ENCODE results near the gene SELPLG. TPM values are rescaled to one million over a fixed set of nuclear protein-coding genes. Genes with fewer than 3 reads are reported as not detected.
A peak's percentile ranks its signal among the peaks of the same experiment; 100 is the strongest.

The SELPLG gene
- total RNA-seq, 2 donors from 2014 or later, result 2.6 to 5.3 TPM

DNA sequence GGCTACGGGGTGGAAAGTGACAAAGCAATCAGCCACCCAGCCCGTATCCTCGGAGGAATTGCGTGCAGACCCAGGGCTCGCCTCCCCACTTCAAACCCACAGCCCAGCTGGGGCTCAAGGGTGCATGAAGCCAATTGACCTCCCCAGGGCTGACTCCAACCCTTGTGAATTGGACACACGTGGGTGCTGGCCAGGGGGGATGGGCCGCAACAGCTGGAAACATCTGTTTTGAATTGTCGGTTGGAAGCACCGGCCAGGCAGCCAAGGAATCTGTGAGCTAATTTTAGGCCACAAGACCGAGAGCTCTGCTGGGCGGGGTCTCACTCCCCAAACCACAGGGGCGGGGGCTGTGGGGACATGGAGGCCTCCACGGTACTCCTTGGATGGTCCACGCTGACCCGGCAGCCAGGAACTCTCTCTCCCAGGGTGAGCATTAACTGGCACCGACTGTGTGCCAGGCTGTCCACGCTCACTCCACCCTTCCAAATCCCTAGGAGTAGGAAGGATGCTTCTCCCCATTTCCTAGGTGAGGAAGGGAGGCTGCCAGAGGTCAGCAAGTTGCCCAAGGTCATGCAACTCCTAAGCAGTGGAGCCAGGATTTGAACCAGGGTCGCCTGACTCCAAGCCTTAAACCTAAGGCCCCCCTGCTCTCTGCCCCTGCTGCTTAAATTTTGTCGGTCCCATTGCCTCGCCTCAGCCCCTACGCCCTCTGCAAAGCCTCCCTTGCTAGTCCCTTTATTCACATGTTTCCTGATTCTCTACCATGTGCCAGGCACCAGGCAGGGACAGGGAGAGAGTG is 24.0 kb downstream of the SELPLG start:
- Histone ChIP-seq H3K9me3 (no peaks in the 10 kb centered on the region), H3K27me3 (replicated peaks; ENCODE audit: insufficient read depth) (no peaks in the 10 kb centered on the region), H3K4me3 (no peak overlapping the region), H3K36me3 (no peaks in the 10 kb centered on the region), H3K4me1 (replicated peaks) (no peaks in the 10 kb centered on the region), H3K27ac (no peak overlapping the region)
- intact Hi-C loops (cut with DNase I), result no loop called here
- TF ChIP-seq POLR2AphosphoS5 (IDR thresholded peaks at IDR 0.05) (peak; percentile 16), CTCF (IDR thresholded peaks at IDR 0.05) (no peak)
- 34% methylated on average over 17 of the region's 21 CpGs for WGBS
- DNase-seq (ENCODE audit: low spot score), result no peak

GRCh38 chr12:108608616-108609015 is 25.1 kb downstream of the SELPLG start:
- TF ChIP-seq CTCF (IDR thresholded peaks at IDR 0.05) (no peak), POLR2A (IDR thresholded peaks at IDR 0.05) (no peak), POLR2AphosphoS5 (IDR thresholded peaks at IDR 0.05) (no peak)
- Histone ChIP-seq H3K36me3 (no peaks in the 10 kb centered on the region), H3K4me3 (no peak overlapping the region), H3K27ac (no peak overlapping the region), H3K4me1 (replicated peaks) (no peaks in the 10 kb centered on the region), H3K27me3 (replicated peaks; ENCODE audit: insufficient read depth) (no peaks in the 10 kb centered on the region), H3K9me3 (no peaks in the 10 kb centered on the region)
- intact Hi-C loops (cut with DNase I), result no loop called here
- WGBS, result 80% methylated on average over 5 of the region's 5 CpGs
- no peak for DNase-seq (ENCODE audit: low spot score)

DNA sequence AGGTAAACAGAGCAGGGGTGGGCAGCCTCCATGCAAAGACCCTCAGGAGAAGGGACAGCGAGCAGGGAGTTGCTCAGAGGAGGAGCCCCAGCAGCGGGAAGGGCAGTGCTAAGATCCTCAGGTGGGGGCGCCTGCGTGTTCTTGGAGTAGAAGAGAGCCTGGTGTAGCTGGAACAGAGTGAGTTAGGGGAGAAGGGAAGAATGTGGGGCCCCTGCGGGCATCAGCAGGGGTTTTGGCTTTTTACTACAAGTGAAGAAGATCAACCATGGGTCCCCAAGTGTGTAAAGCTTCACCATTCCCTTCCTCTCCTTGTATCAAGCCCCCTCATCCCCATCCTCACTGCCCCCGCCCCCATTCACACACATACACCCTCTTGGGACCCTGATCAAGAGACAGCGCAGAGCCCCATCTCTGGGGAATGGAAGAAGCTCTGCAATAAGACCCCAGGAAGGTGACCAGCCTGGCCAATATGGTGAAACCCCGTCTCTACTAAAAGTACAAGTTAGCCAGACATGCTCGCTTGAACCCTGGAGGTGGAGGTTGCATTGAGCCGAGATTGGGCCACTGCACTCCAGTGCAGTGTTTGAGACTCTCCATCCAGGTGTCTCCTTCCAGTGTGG is 25.6 kb downstream of the SELPLG start:
- DNase-seq (ENCODE audit: low spot score), result no peak
- Histone ChIP-seq H3K4me1 (replicated peaks) (no peaks in the 10 kb centered on the region), H3K4me3 (no peak overlapping the region), H3K27ac (no peak overlapping the region), H3K36me3 (no peaks in the 10 kb centered on the region), H3K9me3 (no peaks in the 10 kb centered on the region), H3K27me3 (replicated peaks; ENCODE audit: insufficient read depth) (no peaks in the 10 kb centered on the region)
- no peak for TF ChIP-seq POLR2AphosphoS5 (IDR thresholded peaks at IDR 0.05)
- no peak for TF ChIP-seq POLR2A (IDR thresholded peaks at IDR 0.05)
- TF ChIP-seq CTCF (IDR thresholded peaks at IDR 0.05), result no peak
- WGBS, result 89% methylated on average over 10 of the region's 10 CpGs
- intact Hi-C loops (cut with DNase I), result no loop called here

- intact Hi-C loops (cut with DNase I), result no loop called here
- H3K27me3 ChIP-seq (replicated peaks; ENCODE audit: insufficient read depth), result no peaks in the 10 kb centered on the region
Observed at GRCh38 chr12:108606492-108606891, 27.2 kb downstream of the SELPLG start.

More at GRCh38 chr12:108606492-108606891, 27.2 kb downstream of the SELPLG start:
- TF ChIP-seq POLR2A (IDR thresholded peaks at IDR 0.05), result no peak
- TF ChIP-seq CTCF (IDR thresholded peaks at IDR 0.05), result no peak
- no peak for TF ChIP-seq POLR2AphosphoS5 (IDR thresholded peaks at IDR 0.05)
- Histone ChIP-seq H3K9me3 (no peaks in the 10 kb centered on the region), H3K27ac (no peak overlapping the region), H3K4me1 (replicated peaks) (no peaks in the 10 kb centered on the region), H3K36me3 (no peaks in the 10 kb centered on the region), H3K4me3 (no peak overlapping the region)
- WGBS, result 85% methylated on average over 9 of the region's 9 CpGs
- DNase-seq (ENCODE audit: low spot score), result no peak

Data from prostate gland (tissue), 2 donors.